Liver (tissue), 9 donors: ENCODE measurements around the gene GGA1. TPM values are rescaled to one million over a fixed set of nuclear protein-coding genes. Genes with fewer than 3 reads are reported as not detected.
A peak's percentile ranks its signal among the peaks of the same experiment; 100 is the strongest.

Experiments used
- DNase-seq: peaks from one replicate; pipeline ENCODE4 v3.0.0-alpha.2; 2017; ENCODE audit warnings: low spot score
- H3K27ac ChIP-seq, 2 donors: one replicate each; pipeline ENCODE4 v1.7.0; 2013; ENCODE audit warnings: inconsistent platforms in 2 of 2, low read length in 2 of 2, control low read depth in 1 of 2, low read depth in 1 of 2, mild to moderate bottlenecking in 1 of 2
- H3K27me3 ChIP-seq, 4 donors: one replicate each; pipeline versions ENCODE4 v1.6.1 to v1.7.0; 2013; ENCODE audit warnings: low read length in 3 of 4, inconsistent platforms in 1 of 4, mild to moderate bottlenecking in 1 of 4, moderate library complexity in 1 of 4; ENCODE audit not compliant: control insufficient read depth in 4 of 4, insufficient read depth in 4 of 4
- H3K36me3 ChIP-seq, 4 donors: one replicate each; pipeline versions ENCODE4 v1.6.1 to v1.7.0; 2013; ENCODE audit warnings: low read length in 3 of 4, mild to moderate bottlenecking in 3 of 4, low read depth in 1 of 4, moderate library complexity in 1 of 4; ENCODE audit not compliant: control insufficient read depth in 4 of 4, insufficient read depth in 3 of 4
- H3K4me1 ChIP-seq, 4 donors: one replicate each; pipeline versions ENCODE4 v1.6.1 to v1.7.0; 2013; ENCODE audit warnings: low read length in 3 of 4, mild to moderate bottlenecking in 3 of 4, moderate library complexity in 1 of 4; ENCODE audit not compliant: control insufficient read depth in 4 of 4, insufficient read depth in 4 of 4
- H3K4me3 ChIP-seq, 3 donors: one replicate each; pipeline versions ENCODE4 v1.6.1 to v1.7.0; 2013; ENCODE audit warnings: low read length in 3 of 3, control low read depth in 1 of 3, low read depth in 1 of 3, mild to moderate bottlenecking in 1 of 3
- H3K9ac ChIP-seq, 2 donors: one replicate each; pipeline ENCODE4 v1.7.0; 2013; ENCODE audit warnings: low read length in 2 of 2, mild to moderate bottlenecking in 2 of 2, moderate library complexity in 2 of 2, control low read depth in 1 of 2, low read depth in 1 of 2
- H3K9me3 ChIP-seq, 4 donors: one replicate each; pipeline versions ENCODE4 v1.6.1 to v1.7.0; 2013; ENCODE audit warnings: low read length in 3 of 4; ENCODE audit not compliant: control insufficient read depth in 4 of 4
- EGR1 ChIP-seq, 2 donors: IDR thresholded peaks; 2 replicates each; pipeline ENCODE4 v1.6.1; 2016 to 2018; ENCODE audit warnings: antibody characterized with exemption in 2 of 2, low read depth in 2 of 2
- FOXA2 ChIP-seq: IDR thresholded peaks from 2 replicates; pipeline ENCODE4 v1.6.1; 2016; ENCODE audit warnings: antibody characterized with exemption
- GABPA ChIP-seq, 2 donors: IDR thresholded peaks in 1 of 2; conservative IDR thresholded peaks in 1 of 2; 2 replicates each; pipeline ENCODE4 v1.6.1; 2016; ENCODE audit warnings: antibody characterized with exemption in 2 of 2, mild to moderate bottlenecking in 1 of 2, moderate library complexity in 1 of 2
- HNF4A ChIP-seq, 2 donors: conservative IDR thresholded peaks; 2 replicates each; pipeline ENCODE4 v1.6.1; 2016; ENCODE audit warnings: antibody characterized with exemption in 2 of 2, mild to moderate bottlenecking in 2 of 2
- HNF4G ChIP-seq: IDR thresholded peaks from 2 replicates; pipeline ENCODE4 v1.6.1; 2016; ENCODE audit warnings: antibody characterized with exemption
- JUND ChIP-seq, 2 donors: IDR thresholded peaks; 2 replicates each; pipeline ENCODE4 v1.6.1; 2016; ENCODE audit warnings: antibody characterized with exemption in 2 of 2
- NR2F2 ChIP-seq: IDR thresholded peaks from 2 replicates; pipeline ENCODE4 v1.6.1; 2016; ENCODE audit warnings: antibody characterized with exemption
- RAD21 ChIP-seq, 2 donors: IDR thresholded peaks; 2 replicates each; pipeline ENCODE4 v1.6.1; 2016; ENCODE audit warnings: antibody characterized with exemption in 2 of 2, mild to moderate bottlenecking in 2 of 2
- RXRA ChIP-seq, 2 donors: IDR thresholded peaks; 2 replicates each; pipeline ENCODE4 v1.6.1; 2017 to 2018; ENCODE audit warnings: antibody characterized with exemption in 2 of 2, mild to moderate bottlenecking in 1 of 2
- SP1 ChIP-seq: IDR thresholded peaks from 2 replicates; pipeline ENCODE4 v1.6.1; 2018; ENCODE audit warnings: antibody characterized with exemption, mild to moderate bottlenecking
- TAF1 ChIP-seq: conservative IDR thresholded peaks from 2 replicates; pipeline ENCODE4 v1.6.1; 2016; ENCODE audit warnings: antibody characterized with exemption, mild to moderate bottlenecking
- YY1 ChIP-seq: IDR thresholded peaks from 2 replicates; pipeline ENCODE4 v1.6.1; 2016; ENCODE audit warnings: antibody characterized with exemption, mild to moderate bottlenecking
- WGBS: extraction: QIAGEN DNeasy Blood & Tissue Kit; methylation state at CpG from one replicate; pipeline ENCODE4 v1.1.7; 2013; 5-methylcytosine and 5-hydroxymethylcytosine counted together
- polyA plus RNA-seq, 2 donors: library from polyadenylated mRNA; stranded (reverse) in 1 of 2; unstranded in 1 of 2; fragments of 200-250 nt in 1 of 2; fragments of >200 nt in 1 of 2; fragmentation: Nextera tagmentation in 1 of 2; extraction: Ambion mirVana in 1 of 2; gene quantifications; one replicate each; pipeline versions ENCODE4 v1.2.1 to v1.2.3, GENCODE V29; 2013 to 2015
- total RNA-seq, 2 donors: library from RNA; depleted of rRNA; stranded (reverse); fragments of >200 nt; gene quantifications; one replicate each; pipeline ENCODE4 v1.2.3, GENCODE V29; 2014
- TF ChIP-seq, protein P1 (sequence below): IDR thresholded peaks from 2 replicates; pipeline ENCODE4 v1.6.1; 2016; ENCODE audit warnings: antibody characterized with exemption, mild to moderate bottlenecking
- TF ChIP-seq, protein P2 (sequence below): fragments of 150-350 bp; IDR thresholded peaks from 2 replicates; pipeline ENCODE4 v1.5.1; 2017; ENCODE audit warnings: improper control_type of control experiment, low read depth, low read length; ENCODE audit not compliant: missing input control
- TF ChIP-seq, protein P3 (sequence below): IDR thresholded peaks from 2 replicates; pipeline ENCODE4 v1.6.1; 2016; ENCODE audit warnings: antibody characterized with exemption
- TF ChIP-seq, protein P4 (sequence below): IDR thresholded peaks from 2 replicates; pipeline ENCODE4 v1.6.1; 2016; ENCODE audit warnings: antibody characterized with exemption
- donor health status: healthy.
- donor health status: healthy.
- donor health status: healthy.
- donor health status: healthy.
- donor health status: healthy.

GGA1 gene
- total and polyA plus RNA-seq, 4 donors = 15.1 to 26.4 (median 17.8) TPM

DNA sequence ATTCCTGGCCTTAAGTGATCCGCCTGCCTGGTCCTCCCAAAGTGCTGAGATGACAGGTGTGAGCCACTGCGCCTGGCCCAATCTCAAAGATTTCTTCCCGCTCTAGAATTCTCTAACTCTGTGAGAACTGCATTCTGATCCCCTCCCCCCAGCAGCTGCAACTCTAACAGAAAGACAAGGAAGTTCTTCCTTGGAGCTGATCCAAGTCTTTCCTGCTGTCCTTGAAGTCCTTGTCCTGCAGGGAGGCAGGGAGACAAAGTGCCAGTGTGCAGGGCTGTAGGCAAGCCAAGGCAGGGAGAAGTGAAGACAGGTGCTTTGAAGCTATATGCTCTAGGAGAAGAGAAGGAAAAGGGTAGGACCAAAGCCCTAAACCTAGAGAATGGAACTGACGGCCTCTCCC lies 9.5 kb upstream of the GGA1 start:
- no peaks in the 10 kb centered on the region for H3K9me3 ChIP-seq
- H3K27me3 ChIP-seq = no peaks in the 10 kb centered on the region
- TF ChIP-seq EGR1 (IDR thresholded peaks at IDR 0.05; ENCODE audit: low read depth in 2 of 2) = no peak
- no peak for TF ChIP-seq JUND (IDR thresholded peaks at IDR 0.05)
- no peak for TF ChIP-seq HNF4A (conservative IDR thresholded peaks at IDR 0.05)
- TF ChIP-seq, protein P1, sequence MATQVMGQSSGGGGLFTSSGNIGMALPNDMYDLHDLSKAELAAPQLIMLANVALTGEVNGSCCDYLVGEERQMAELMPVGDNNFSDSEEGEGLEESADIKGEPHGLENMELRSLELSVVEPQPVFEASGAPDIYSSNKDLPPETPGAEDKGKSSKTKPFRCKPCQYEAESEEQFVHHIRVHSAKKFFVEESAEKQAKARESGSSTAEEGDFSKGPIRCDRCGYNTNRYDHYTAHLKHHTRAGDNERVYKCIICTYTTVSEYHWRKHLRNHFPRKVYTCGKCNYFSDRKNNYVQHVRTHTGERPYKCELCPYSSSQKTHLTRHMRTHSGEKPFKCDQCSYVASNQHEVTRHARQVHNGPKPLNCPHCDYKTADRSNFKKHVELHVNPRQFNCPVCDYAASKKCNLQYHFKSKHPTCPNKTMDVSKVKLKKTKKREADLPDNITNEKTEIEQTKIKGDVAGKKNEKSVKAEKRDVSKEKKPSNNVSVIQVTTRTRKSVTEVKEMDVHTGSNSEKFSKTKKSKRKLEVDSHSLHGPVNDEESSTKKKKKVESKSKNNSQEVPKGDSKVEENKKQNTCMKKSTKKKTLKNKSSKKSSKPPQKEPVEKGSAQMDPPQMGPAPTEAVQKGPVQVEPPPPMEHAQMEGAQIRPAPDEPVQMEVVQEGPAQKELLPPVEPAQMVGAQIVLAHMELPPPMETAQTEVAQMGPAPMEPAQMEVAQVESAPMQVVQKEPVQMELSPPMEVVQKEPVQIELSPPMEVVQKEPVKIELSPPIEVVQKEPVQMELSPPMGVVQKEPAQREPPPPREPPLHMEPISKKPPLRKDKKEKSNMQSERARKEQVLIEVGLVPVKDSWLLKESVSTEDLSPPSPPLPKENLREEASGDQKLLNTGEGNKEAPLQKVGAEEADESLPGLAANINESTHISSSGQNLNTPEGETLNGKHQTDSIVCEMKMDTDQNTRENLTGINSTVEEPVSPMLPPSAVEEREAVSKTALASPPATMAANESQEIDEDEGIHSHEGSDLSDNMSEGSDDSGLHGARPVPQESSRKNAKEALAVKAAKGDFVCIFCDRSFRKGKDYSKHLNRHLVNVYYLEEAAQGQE = no peak
- no peak for TF ChIP-seq NR2F2
- TF ChIP-seq, protein P2, sequence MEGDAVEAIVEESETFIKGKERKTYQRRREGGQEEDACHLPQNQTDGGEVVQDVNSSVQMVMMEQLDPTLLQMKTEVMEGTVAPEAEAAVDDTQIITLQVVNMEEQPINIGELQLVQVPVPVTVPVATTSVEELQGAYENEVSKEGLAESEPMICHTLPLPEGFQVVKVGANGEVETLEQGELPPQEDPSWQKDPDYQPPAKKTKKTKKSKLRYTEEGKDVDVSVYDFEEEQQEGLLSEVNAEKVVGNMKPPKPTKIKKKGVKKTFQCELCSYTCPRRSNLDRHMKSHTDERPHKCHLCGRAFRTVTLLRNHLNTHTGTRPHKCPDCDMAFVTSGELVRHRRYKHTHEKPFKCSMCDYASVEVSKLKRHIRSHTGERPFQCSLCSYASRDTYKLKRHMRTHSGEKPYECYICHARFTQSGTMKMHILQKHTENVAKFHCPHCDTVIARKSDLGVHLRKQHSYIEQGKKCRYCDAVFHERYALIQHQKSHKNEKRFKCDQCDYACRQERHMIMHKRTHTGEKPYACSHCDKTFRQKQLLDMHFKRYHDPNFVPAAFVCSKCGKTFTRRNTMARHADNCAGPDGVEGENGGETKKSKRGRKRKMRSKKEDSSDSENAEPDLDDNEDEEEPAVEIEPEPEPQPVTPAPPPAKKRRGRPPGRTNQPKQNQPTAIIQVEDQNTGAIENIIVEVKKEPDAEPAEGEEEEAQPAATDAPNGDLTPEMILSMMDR = no peak
- no peak for TF ChIP-seq YY1
- TF ChIP-seq, protein P3, sequence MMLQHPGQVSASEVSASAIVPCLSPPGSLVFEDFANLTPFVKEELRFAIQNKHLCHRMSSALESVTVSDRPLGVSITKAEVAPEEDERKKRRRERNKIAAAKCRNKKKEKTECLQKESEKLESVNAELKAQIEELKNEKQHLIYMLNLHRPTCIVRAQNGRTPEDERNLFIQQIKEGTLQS = no peak
- no peak for TF ChIP-seq GABPA (IDR thresholded peaks at IDR 0.05 in 1 of 2, conservative IDR thresholded peaks at IDR 0.05 in 1 of 2)
- no peak for TF ChIP-seq TAF1
- TF ChIP-seq FOXA2 = no peak
- TF ChIP-seq, protein P4, sequence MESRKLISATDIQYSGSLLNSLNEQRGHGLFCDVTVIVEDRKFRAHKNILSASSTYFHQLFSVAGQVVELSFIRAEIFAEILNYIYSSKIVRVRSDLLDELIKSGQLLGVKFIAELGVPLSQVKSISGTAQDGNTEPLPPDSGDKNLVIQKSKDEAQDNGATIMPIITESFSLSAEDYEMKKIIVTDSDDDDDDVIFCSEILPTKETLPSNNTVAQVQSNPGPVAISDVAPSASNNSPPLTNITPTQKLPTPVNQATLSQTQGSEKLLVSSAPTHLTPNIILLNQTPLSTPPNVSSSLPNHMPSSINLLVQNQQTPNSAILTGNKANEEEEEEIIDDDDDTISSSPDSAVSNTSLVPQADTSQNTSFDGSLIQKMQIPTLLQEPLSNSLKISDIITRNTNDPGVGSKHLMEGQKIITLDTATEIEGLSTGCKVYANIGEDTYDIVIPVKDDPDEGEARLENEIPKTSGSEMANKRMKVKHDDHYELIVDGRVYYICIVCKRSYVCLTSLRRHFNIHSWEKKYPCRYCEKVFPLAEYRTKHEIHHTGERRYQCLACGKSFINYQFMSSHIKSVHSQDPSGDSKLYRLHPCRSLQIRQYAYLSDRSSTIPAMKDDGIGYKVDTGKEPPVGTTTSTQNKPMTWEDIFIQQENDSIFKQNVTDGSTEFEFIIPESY = no peak
- WGBS = 67% methylated on average over 4 of the region's 4 CpGs
- peaks cover 0 to 7% (median 7%) of the 10 kb centered on the region in 4 donors for H3K4me1 ChIP-seq
- H3K9ac ChIP-seq = no peak overlapping the region
- DNase-seq = no peak
- no peak overlapping the region for H3K27ac ChIP-seq
- H3K36me3 ChIP-seq = no peaks in the 10 kb centered on the region
- no peak overlapping the region for H3K4me3 ChIP-seq

DNA sequence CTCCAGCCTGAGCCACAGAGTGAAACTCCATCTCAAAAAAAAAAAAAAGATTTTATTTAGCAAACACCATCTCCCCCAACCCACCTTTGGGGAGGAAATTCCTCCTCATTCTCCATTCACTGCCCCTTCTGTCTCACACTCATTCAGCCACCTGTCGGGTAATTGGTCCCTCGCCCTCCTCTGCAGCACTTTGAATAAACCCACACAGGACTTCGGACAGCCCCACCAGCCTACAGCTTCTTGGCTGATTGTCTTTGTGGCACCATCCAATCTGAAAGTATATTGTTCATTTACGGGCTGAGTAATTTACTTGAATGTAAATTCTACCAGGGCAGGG lies 7.5 kb upstream of the GGA1 start:
- peak overlapping the region; percentile 35 to 46 for H3K27ac ChIP-seq
- no peak for TF ChIP-seq RXRA (IDR thresholded peaks at IDR 0.05)
- no peak for TF ChIP-seq SP1
- TF ChIP-seq, protein P4 = no peak
- TF ChIP-seq HNF4G = no peak
- no peak for TF ChIP-seq NR2F2
- TF ChIP-seq, protein P2 = no peak
- TF ChIP-seq RAD21 (IDR thresholded peaks at IDR 0.05) = no peak
- TF ChIP-seq, protein P3 = no peak
- TF ChIP-seq EGR1 (IDR thresholded peaks at IDR 0.05; ENCODE audit: low read depth in 2 of 2) = no peak
- no peak for TF ChIP-seq GABPA (IDR thresholded peaks at IDR 0.05 in 1 of 2, conservative IDR thresholded peaks at IDR 0.05 in 1 of 2)

More for the DNA sequence above, 7.5 kb upstream of the GGA1 start:
- DNase-seq = no peak
- no peak overlapping the region for H3K9ac ChIP-seq
- H3K4me3 ChIP-seq = no peak overlapping the region
- 48% methylated on average over 4 of the region's 4 CpGs for WGBS
- H3K4me1 ChIP-seq = peaks cover 0 to 7% (median 7%) of the 10 kb centered on the region in 4 donors
- H3K27me3 ChIP-seq = no peaks in the 10 kb centered on the region
- no peaks in the 10 kb centered on the region for H3K36me3 ChIP-seq
- no peaks in the 10 kb centered on the region for H3K9me3 ChIP-seq
